Cardiac muscle cell (in vitro differentiated cells and primary cell): ENCODE measurements around the gene LZTS2. TPM values are rescaled to one million over a fixed set of nuclear protein-coding genes. Genes with fewer than 3 reads are reported as not detected.
A peak's percentile ranks its signal among the peaks of the same experiment; 100 is the strongest.

Experiments
- DNase-seq, 2 donors: peaks; one replicate each; pipeline versions ENCODE4 v3.0.0 to v3.0.0-alpha.2; 2010 to 2017; ENCODE audit warnings: low read depth in 1 of 2, low spot score in 1 of 2
- H3K27ac ChIP-seq: fragments of 200-600 bp; sonication (generic); 2 replicates; pipeline ENCODE4 v1.5.1; 2016
- H3K27me3 ChIP-seq: fragments of 200-600 bp; sonication (generic); 2 replicates; pipeline ENCODE4 v1.6.0; 2016; ENCODE audit warnings: control low read depth
- H3K36me3 ChIP-seq: fragments of 200-600 bp; sonication (generic); 2 replicates; pipeline ENCODE4 v1.5.1; 2016; ENCODE audit warnings: control low read depth
- H3K4me1 ChIP-seq: fragments of 200-600 bp; sonication (generic); 2 replicates; pipeline ENCODE4 v1.8.1; 2017; ENCODE audit warnings: low read depth, mild to moderate bottlenecking, mixed run types
- H3K4me3 ChIP-seq: fragments of 200-600 bp; sonication (generic); 2 replicates; pipeline ENCODE4 v1.5.1; 2016; ENCODE audit warnings: mild to moderate bottlenecking
- H3K9me3 ChIP-seq: fragments of 200-600 bp; sonication (generic); 2 replicates; pipeline ENCODE4 v1.5.1; 2017; ENCODE audit warnings: low read depth, mild to moderate bottlenecking, control low read depth
- CTCF ChIP-seq: IDR thresholded peaks from 2 replicates; pipeline ENCODE4 v1.5.1; 2012; ENCODE audit warnings: low read depth, mild to moderate bottlenecking, low read length
- polyA plus RNA-seq: library from polyadenylated mRNA; unstranded; fragments of >200 nt; fragmentation: Nextera tagmentation; extraction: Ambion mirVana; gene quantifications from 2 replicates; pipeline ENCODE4 v1.2.1, GENCODE V29; 2016
- total RNA-seq: library from RNA; depleted of rRNA; stranded (reverse); fragments of >200 nt; gene quantifications from 2 replicates; pipeline ENCODE4 v1.2.3, GENCODE V29; 2016

The LZTS2 gene
- total and polyA plus RNA-seq, 2 experiments from 2014 or later: 128 to 168 TPM

DNA sequence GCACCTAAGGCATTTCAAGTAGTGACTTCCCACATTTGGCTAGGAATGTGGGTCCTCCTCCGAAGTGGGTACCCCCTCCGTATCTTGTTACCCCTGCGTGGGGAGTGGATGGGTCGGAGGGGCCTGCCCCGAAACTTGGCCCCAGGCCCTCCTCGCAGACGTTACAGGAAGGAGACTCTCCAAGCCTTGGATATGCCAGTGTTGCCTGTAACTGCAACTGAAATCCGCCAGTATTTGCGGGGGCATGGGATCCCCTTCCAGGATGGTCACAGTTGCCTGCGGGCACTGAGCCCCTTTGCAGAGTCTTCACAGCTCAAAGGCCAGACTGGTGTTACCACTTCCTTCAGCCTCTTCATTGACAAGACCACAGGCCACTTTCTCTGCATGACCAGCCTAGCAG is 11.4 kb upstream of the LZTS2 start:
- no peak for TF ChIP-seq CTCF
- H3K4me1 ChIP-seq: peaks cover 7% of the 10 kb centered on the region
- H3K27me3 ChIP-seq: no peaks in the 10 kb centered on the region
- peak overlapping the region; percentile 82 for H3K4me3 ChIP-seq
- no peak overlapping the region for H3K27ac ChIP-seq
- H3K9me3 ChIP-seq: no peaks in the 10 kb centered on the region
- H3K36me3 ChIP-seq: peaks cover 13% of the 10 kb centered on the region
- DNase-seq: no peak

DNA sequence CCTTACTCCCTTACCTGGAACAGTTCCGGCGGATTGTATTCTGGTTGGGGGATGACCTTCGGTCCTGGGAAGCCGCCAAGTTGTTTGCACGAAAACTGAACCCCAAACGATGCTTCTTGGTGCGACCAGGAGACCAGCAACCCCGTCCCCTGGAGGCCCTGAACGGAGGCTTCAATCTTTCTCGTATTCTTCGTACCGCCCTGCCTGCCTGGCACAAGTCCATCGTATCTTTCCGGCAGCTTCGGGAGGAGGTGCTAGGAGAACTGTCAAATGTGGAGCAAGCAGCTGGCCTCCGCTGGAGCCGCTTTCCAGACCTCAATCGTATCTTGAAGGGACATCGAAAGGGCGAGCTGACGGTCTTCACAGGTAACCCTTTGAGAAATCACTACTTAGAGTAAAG is 10.5 kb upstream of the LZTS2 start:
- no peaks in the 10 kb centered on the region for H3K9me3 ChIP-seq
- no peak for TF ChIP-seq CTCF
- no peak overlapping the region for H3K4me3 ChIP-seq
- peaks cover 13% of the 10 kb centered on the region for H3K36me3 ChIP-seq
- H3K27me3 ChIP-seq: no peaks in the 10 kb centered on the region
- no peak overlapping the region for H3K27ac ChIP-seq
- no peak for DNase-seq
- H3K4me1 ChIP-seq: peaks cover 7% of the 10 kb centered on the region

- Histone ChIP-seq H3K27me3 (no peaks in the 10 kb centered on the region), H3K9me3 (no peaks in the 10 kb centered on the region), H3K4me3 (no peak overlapping the region), H3K27ac (no peak overlapping the region), H3K4me1 (peaks cover 4% of the 10 kb centered on the region), H3K36me3 (peaks cover 13% of the 10 kb centered on the region)
- peak; percentile 48 to 55 for DNase-seq
- TF ChIP-seq CTCF: peak; percentile 74
These were observed 5.5 kb upstream of the LZTS2 start for GRCh38 chr10:100993986-100994708.

DNA sequence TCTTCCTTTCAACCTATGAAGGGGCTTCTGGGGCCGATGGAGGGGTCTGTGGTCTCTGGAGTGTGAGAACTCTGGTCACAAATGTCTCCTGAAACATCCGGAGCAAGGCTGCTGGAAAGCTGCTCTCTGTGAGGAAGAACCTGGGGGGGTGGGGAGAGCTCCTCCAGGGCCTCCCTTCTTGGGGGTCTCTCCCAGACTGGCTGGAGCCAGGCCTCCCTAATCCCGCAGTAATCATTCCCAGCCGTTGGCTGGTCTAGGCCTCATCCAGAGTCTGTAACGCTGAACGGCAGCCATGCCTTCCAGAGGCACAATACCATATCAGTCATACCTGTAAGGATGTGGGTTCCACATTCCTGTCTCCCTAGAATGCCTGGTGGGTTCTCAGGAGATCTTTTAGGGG is 4.4 kb upstream of the LZTS2 start:
- peaks cover 4% of the 10 kb centered on the region for H3K4me1 ChIP-seq
- H3K27ac ChIP-seq: no peak overlapping the region
- H3K36me3 ChIP-seq: peaks cover 11% of the 10 kb centered on the region
- TF ChIP-seq CTCF: no peak
- H3K4me3 ChIP-seq: no peak overlapping the region
- no peak for DNase-seq
- H3K9me3 ChIP-seq: no peaks in the 10 kb centered on the region
- no peaks in the 10 kb centered on the region for H3K27me3 ChIP-seq

GRCh38 chr10:100996678-100997359 is 2.8 kb upstream of the LZTS2 start:
- H3K4me1 ChIP-seq: peaks cover 14% of the 10 kb centered on the region
- peak overlapping the region; percentile 99 for H3K27ac ChIP-seq
- H3K4me3 ChIP-seq: peak overlapping the region; percentile 73
- no peaks in the 10 kb centered on the region for H3K27me3 ChIP-seq
- DNase-seq: peak in 1 of 2 donors; percentile 74
- H3K36me3 ChIP-seq: no peaks in the 10 kb centered on the region
- no peaks in the 10 kb centered on the region for H3K9me3 ChIP-seq
- TF ChIP-seq CTCF: no peak
